ENCODE measurements around the gene PCBD2. TPM values are rescaled to one million over a fixed set of nuclear protein-coding genes. Genes with fewer than 3 reads are reported as not detected.

PCBD2 gene
- total RNA-seq, 1 experiment from 2014 or later, result 10.9 TPM

DNA sequence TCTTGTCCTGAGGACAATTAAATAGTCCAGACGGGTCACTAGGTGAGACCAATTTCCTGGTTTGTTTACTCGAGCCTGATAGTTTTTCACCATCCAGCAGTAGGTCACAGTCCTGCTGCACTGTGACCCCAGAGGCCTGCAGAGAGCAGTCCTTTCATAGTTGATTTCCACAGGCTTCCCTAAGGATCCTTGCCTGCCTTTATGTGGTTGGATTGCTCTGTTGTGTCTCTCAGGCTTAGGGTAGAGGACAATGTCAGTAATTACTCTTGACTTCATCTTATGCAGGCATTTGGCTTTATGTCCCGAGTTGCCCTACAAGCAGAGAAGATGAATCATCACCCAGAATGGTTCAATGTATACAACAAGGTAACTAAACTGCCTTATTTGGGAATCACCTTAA lies 53.8 kb downstream of the PCBD2 start:
- 0 out of 4 replicates have a peak, but pooled peaks cover 0 to 2% of the 10 kb centered on the region in 2 experiments for H3K36me3 ChIP-seq (ENCODE audit: control insufficient read depth in 1 of 2, insufficient read depth in 2 of 2, low read length in 2 of 2)
- RAD21 ChIA-PET (ENCODE audit: low non-redundant PET in 1 of 2, low total read pairs in 2 of 2, uncharacterized antibody in 2 of 2, unreplicated experiment in 2 of 2), result no interaction called here
- no peak overlapping the region for H3K27ac ChIP-seq (ENCODE audit: low read depth, low read length)
- no peaks in the 10 kb centered on the region for H4K20me1 ChIP-seq (ENCODE audit: insufficient read depth)
- BruUV-seq (replicated peaks), result no TSS peak
- intact Hi-C loops (cut with micrococcal nuclease), result no loop called here
- H3K4me2 ChIP-seq (ENCODE audit: low read length), result no peak overlapping the region
- no peaks in the 10 kb centered on the region for H3K9me2 ChIP-seq (ENCODE audit: insufficient read depth)
- H3K9me3 ChIP-seq (ENCODE audit: control insufficient read depth in 1 of 2, insufficient read depth in 1 of 2, low read depth in 1 of 2, low read length in 2 of 2), result no peaks in the 10 kb centered on the region; a peak in 1 of 4 replicates
- TF ChIP-seq RAD21 (IDR thresholded peaks at IDR 0.05; ENCODE audit: low read depth) (no peak), EZH2phosphoT487 (IDR thresholded peaks at IDR 0.05; ENCODE audit: borderline replicate concordance) (no peak), EZH2 (IDR thresholded peaks at IDR 0.05) (no peak), SP1 (IDR thresholded peaks at IDR 0.05; ENCODE audit: low read depth) (no peak), ZNF274 (IDR thresholded peaks at IDR 0.05; ENCODE audit: low read depth, low read length) (no peak), SRF (IDR thresholded peaks at IDR 0.05; ENCODE audit: low read depth) (no peak), TCF7L2 (IDR thresholded peaks at IDR 0.05; ENCODE audit: borderline replicate concordance, extremely low read depth, insufficient read depth, insufficient read length) (no peak), YY1 (IDR thresholded peaks at IDR 0.05; ENCODE audit: extremely low read depth, insufficient replicate concordance, low read depth, low read length) (no peak), CBX3 (IDR thresholded peaks at IDR 0.05; ENCODE audit: low read depth) (no peak), ZFX (IDR thresholded peaks at IDR 0.05) (no peak), ELF1 (IDR thresholded peaks at IDR 0.05; ENCODE audit: borderline replicate concordance, low read depth) (no peak), POLR2A (IDR thresholded peaks at IDR 0.05; ENCODE audit: borderline replicate concordance, extremely low read depth, insufficient read depth, insufficient read length) (no peak), CEBPB (IDR thresholded peaks at IDR 0.05; ENCODE audit: low read depth) (no peak), SIN3A (IDR thresholded peaks at IDR 0.05; ENCODE audit: low read depth) (no peak), POLR2AphosphoS5 (IDR thresholded peaks at IDR 0.05; ENCODE audit: low read depth, low read length) (no peak), EGR1 (IDR thresholded peaks at IDR 0.05; ENCODE audit: low read depth) (no peak), JUND (IDR thresholded peaks at IDR 0.05) (no peak)
- TF ChIP-seq, protein P1, sequence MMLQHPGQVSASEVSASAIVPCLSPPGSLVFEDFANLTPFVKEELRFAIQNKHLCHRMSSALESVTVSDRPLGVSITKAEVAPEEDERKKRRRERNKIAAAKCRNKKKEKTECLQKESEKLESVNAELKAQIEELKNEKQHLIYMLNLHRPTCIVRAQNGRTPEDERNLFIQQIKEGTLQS (IDR thresholded peaks at IDR 0.05), result no peak
- no peak for DNase-seq (ENCODE audit: low read depth, low spot score)
- no peak overlapping the region for H3K9ac ChIP-seq (ENCODE audit: low read length)
- no peak overlapping the region for H2AFZ ChIP-seq (ENCODE audit: low read depth, low read length, poor library complexity, severe bottlenecking)
- H3K4me3 ChIP-seq (replicated peaks in 1 of 2; ENCODE audit: low read depth in 1 of 2, low read length in 2 of 2), result no peak overlapping the region
- no peaks in the 10 kb centered on the region for H3K4me1 ChIP-seq (ENCODE audit: control insufficient read depth in 1 of 2, insufficient read depth in 2 of 2, low read length in 2 of 2)
- POLR2A ChIA-PET, result no interaction called here
- ATAC-seq, result no peak
- no peaks in the 10 kb centered on the region for H3K27me3 ChIP-seq (ENCODE audit: insufficient read depth, low read length)
- CTCF ChIA-PET, result no interaction called here
- no peaks in the 10 kb centered on the region for H3K79me2 ChIP-seq (ENCODE audit: insufficient read depth, low read length)

Data from HCT116 (cell line).